GM19099 (cell line): ENCODE measurements around the gene CTPS2.

ENCODE experiments used
- POLR2A ChIP-seq: IDR thresholded peaks from 3 replicates; pipeline ENCODE4 v1.6.1; 2011; ENCODE audit warnings: low read depth; ENCODE audit not compliant: insufficient read length; ENCODE audit errors: extremely low read depth

The CTPS2 gene, protein sequence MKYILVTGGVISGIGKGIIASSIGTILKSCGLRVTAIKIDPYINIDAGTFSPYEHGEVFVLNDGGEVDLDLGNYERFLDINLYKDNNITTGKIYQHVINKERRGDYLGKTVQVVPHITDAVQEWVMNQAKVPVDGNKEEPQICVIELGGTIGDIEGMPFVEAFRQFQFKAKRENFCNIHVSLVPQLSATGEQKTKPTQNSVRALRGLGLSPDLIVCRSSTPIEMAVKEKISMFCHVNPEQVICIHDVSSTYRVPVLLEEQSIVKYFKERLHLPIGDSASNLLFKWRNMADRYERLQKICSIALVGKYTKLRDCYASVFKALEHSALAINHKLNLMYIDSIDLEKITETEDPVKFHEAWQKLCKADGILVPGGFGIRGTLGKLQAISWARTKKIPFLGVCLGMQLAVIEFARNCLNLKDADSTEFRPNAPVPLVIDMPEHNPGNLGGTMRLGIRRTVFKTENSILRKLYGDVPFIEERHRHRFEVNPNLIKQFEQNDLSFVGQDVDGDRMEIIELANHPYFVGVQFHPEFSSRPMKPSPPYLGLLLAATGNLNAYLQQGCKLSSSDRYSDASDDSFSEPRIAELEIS

DNA sequence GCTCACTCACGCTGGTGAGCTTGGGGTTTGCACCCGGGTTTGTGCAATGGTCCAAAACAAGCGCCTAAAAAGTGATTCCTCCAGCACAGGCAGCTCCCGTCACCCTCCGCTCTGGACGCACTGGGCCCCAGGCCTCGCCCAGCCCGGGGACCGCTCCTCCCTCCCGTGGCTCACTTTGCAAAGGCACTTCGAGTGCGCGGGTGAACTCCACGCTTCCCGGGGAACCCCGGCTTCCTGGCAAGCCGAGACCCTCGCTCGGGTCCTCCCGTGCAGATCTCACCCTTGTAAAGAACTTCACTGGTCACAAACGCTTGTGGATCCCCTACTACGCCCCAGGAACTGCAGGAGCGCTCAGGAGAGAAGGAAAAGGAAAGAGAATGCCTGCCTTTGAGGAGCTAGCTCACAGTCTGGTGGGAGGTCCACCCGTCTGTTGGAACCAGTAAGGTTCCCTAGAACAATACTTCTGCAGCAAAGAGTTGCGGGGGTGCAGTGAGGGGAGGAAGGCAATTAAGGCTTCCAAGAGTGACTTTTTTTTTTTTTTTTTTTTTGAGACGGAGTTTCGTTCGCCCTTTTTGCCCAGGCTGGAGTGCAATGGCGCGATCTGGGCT, at the start of gene CTPS2:
CTPS2 (minus strand) TSS at position 122 of the 608 bp plus-strand sequence. CDS start 9,767 bp downstream, outside the sequence.
- TF ChIP-seq POLR2A: peak; percentile 65

DNA sequence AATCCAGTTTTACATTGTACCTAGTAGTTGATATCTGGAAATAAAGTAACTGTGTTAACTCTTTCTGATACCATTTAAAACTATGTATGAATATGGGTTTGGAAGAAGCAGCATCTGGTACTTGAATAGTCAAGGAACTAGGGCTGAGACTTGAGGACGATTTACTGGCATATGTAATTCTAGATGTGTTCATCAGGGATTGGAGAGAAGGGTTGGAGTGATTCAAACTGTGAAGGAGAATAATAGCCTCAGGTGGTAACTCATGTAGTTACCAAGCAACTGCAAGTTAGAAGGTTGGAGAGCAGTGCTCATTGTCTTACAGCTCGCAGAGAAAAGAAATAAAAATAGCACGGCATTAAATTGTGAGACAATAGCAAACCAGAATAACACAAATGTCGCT, 44.3 kb upstream of the CTPS2 start:
- TF ChIP-seq POLR2A: no peak

DNA sequence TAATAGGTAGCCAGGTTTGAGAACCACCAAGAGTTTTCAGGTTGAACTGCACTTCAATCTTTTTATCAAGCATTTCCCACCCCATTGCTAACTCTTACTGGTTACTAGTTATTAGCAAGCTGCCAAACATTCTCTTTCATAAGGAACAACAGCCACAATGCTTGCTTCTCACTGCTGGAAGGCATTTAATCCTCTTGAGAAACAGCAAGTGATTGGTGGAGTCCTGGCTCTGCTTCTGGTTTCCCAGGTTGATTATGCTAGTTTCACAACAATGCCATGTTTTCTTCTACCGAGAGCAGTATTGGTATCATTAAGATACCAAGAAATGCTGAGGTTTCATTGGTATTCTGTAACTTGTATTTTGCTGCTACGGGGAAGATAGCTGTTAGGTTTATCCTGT, 41.5 kb upstream of the CTPS2 start:
- TF ChIP-seq POLR2A: no peak

DNA sequence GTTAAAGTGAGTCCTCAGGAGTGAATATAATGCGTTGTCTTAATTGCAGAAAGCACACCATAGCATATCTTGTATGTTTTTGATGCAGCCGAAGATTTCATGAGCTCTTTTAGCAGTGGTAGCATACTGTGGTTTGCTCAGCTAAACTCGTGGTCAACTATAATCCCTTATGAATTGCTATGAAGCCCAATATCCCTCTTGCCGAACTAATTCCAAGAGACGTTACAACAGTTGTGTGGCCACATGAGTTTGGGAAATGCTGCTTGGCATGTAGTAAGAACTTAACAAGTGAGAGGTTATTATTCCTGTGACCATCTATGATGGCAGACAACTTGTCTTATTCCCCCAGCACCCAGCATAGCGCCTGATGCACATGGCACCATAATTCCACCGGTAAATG, 37.7 kb upstream of the CTPS2 start:
- TF ChIP-seq POLR2A: no peak

DNA sequence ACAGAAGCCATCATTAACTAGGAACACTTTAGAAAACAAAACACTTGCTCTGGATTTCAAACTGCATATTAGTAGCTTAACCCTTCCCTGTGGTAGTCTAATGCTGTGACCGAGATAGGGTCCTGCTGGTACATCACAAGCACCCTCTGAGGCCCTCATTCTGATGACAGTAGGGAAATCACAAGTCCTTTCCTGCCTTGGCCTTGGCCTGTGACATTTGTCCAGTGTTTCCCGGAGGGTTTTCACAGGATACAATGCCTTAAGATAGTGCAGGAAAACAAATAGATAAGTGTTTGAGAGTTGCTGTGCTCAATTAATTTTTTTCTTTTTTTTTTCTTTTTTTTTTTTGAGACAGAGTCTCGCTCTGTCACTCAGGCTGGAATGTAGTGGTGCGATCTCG, 36.0 kb upstream of the CTPS2 start:
- no peak for TF ChIP-seq POLR2A

DNA sequence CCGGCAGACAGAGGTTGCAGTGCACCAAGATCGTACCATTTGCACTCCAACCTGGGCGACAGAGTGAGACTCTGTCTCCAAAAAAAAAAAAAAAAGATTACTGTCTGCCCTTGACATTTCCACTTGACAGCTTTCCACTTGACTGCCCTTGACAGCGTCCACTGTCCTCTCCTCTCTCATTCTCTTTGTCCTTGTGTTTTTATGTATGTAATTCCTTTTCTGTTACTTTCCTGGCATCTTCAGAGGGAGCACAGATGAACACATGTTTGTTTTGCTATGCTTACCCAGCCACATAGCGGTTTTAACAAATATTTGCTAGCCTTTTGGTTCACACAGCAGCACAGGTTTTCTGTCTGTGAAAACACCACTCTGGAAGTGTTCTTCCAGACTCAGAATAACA, 33.2 kb upstream of the CTPS2 start:
- TF ChIP-seq POLR2A: no peak

DNA sequence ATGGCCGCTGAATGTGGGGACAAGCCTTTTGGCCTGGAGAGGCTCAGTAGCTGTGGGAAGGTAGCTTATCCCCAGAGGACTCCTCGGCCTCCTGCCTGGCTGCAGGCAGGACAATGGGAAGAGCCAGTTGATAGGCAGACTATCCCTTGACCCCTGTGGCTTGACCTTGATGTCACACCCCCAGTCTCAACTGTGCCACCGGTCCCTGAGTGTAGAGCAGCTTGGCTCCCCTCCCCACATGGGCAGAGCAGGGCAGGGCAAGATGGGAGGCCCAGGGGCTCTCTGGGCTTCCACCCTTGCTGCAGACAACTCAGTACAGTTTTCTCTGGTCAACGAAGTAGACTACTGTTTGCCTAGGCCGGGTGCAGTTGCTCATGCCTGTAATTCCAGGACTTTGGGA, 32.6 kb upstream of the CTPS2 start:
- no peak for TF ChIP-seq POLR2A

DNA sequence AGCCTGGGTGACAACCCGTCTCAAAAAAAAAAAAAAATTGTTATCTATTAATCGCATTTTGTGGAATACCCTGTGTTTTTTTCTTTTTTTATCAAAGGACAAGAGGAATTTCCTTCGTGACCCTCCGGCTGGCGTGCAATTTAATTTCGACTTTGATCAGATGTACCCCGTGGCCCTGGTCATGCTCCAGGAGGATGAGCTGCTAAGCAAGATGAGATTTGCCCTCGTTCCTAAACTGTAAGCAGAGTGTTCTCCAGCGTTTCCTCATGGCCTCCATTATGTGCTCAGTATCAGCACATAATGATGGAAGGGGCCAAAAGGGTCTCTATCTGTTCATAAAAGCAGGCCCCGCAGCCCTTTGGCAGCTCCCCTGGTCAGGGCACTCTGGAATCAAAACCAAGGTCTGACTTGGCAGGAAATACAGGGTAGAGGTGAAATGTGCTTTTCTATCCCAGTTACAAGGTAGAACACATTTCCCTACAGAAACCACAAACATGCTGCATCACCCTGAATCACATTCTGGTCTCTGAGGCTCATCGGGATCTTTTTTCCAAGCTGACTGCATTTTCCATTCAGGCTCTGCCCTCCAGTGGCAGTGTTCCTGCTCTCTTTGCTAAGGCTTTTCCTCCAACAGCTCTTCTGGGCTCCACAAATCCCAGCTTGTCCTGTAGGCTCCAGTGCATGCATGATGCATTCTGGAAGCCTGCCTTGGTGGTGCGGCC, 31.3 kb upstream of the CTPS2 start:
- no peak for TF ChIP-seq POLR2A

DNA sequence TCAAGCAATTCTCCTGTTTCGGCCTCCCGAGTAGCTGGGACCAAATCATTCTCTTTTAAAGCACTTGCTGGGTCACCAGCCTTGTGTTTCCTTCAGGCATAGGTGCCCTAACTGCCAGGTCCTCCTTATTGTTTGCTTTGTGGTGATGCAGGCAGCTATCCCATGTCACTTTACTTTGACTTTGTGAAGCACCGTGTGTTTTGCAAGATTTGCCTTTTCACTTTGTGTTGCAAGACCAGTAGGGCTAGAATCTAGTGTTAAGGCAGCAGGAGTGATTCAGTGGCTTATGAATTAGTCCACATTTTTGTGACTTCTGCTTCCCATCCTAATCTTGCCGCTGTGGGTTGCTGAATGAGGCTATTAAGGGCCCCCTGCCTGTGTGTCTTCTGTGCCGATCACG, 27.1 kb upstream of the CTPS2 start:
- TF ChIP-seq POLR2A: no peak

DNA sequence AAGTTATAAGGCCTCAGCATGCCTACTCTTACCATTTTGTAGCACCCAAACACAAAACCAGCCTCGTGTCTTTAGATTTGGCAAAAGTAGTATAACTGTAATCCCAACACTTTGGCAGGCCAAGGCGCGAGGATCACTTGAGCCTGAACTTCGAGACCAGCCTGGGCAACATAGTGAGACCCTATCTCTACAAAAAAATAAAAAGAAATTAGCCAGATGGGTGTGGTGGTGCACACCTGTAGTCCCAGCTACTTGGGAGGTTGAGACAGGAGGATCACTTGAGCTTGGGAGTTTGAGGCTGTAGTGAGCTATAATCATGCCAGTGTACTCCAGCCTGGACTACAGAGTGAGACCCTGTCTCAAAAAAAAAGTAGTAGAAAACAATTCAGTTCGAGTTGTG, 24.6 kb upstream of the CTPS2 start:
- no peak for TF ChIP-seq POLR2A

DNA sequence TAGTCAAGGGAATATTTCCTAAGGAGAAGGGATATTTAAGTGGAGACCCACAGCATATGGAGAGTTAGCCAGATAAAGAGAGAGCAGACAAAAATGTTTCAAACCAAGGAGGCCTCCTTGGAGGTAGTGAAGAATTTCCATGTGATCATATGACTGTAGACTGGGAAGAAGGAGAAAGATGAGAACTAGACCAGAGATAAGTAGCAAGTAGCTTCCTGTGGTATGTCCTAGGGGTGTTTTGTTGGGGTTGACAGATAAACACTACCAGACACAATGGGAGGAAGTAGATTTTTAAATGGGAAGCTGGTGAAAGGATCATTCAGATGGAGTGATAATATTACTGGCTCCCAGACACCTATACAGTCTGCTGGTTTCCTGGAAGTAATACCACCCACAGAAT, 20.5 kb upstream of the CTPS2 start:
- TF ChIP-seq POLR2A: no peak

DNA sequence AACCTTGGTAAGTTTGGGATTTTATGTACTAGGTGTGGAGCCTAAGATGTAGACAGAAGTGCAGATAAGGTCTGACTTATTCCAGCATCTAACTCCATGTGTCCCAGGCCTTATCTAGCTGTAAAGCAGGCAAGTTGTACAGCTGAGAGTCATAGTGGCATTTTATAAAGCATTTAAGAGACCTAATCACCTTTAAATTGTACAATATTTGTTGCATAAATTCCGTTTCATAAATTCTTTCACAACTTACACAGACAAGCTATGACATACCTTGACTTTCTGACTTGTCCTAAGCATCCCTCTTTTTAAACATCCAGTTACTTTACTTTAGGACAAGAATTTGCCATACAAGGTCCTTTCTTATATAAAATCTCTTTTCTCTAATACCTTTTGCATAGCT, 18.0 kb upstream of the CTPS2 start:
- no peak for TF ChIP-seq POLR2A

DNA sequence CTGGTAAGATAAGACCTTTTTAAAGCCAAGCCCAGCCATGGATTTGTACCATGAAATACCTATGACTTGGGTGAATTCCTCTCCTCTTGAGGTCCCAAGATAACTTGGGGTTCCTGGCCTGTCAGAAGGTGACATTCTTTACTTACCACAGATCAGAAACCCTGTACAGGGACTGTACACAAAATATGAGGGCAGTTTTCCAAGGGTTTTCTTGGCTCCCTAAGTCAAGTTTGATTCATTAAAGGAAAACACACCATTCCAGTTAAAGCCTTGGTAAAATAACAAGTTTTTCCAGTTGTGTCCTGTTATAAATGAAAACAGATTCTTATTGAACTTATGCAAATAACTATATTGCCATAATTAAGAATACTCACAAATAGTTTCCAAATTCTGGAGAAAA, 15.2 kb upstream of the CTPS2 start:
- no peak for TF ChIP-seq POLR2A

DNA sequence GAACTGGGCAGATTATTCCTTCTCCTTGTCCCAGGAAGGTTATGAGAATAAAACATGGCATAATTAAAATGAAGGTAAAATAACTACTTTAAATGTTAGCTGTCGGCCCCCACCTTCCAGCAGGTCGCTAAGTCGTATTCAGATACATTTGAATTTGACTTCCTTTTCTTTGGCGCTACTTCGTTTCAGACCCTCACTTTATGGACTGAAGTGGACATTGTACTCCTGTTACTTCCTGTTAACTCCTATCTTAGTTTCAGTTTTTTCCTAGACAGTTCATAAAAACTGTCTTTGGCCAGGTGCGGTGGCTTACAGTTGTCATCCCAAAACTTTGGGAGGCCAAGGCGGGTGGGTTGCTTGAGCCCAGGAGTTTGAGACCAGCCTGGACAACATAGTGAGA, 12.6 kb upstream of the CTPS2 start:
- no peak for TF ChIP-seq POLR2A

DNA sequence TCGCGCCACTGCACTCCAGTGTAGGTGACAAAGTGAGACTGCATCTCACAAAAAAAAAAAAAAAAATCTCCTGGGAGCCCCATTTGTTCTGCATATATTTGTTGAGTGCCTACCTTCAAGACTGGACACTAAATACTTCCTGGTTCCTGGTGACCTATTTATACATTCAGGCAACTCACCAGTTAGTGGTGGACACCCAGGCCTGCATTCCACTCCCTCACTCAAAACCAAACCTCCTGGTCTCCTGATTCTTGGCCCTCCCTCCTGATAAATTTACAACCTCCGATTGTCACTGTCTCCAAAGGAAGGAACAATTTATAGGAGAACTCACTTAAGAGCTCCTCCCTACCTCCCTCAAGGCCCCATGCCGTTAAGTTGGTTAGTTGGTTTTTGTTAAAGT, 10.0 kb upstream of the CTPS2 start:
- TF ChIP-seq POLR2A: no peak

DNA sequence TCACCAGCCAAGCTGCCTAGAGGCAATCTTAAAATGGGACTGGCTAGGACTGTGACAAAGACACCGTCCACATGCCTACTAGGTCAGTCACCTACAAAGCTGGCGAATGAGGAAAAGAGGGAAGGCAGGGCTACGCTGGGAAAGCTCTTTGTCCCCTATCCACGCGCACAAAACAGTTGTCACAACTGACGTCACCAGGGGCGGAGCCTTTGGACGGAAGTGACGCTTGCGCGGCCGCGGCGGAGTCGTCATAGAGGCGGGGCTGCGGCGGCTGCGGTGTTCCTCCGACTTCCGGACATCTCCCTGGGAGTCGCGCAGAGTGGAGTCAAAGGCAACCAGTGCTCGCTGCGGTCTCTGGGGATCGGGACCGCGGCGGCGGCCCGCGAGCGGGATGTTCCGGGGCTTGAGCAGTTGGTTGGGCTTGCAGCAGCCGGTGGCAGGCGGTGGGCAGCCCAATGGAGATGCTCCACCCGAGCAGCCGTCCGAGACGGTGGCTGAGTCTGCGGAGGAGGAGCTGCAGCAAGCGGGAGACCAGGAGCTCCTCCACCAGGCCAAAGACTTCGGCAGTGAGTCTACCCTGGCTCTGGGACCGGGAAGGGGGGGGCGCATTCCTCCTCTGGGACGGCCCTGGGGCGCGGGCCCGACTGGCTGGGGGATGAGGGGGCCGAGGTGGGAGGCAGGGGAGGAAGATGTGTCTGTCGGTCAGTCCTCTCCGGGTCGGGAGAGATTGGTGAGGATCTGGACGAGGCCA, 7.0 kb upstream of the CTPS2 start, which contains the start of gene SYAP1:
SYAP1 (plus strand) TSS at position 279 of the 751 bp plus-strand sequence; CDS start at position 392, 113 bp downstream.
- peak; percentile 95 for TF ChIP-seq POLR2A
